Choroid plexus epithelial cell (primary cell): Measurements from ENCODE around the gene SLC25A21.

ENCODE experiments used
- DNase-seq: peaks from one replicate; pipeline ENCODE4 v3.0.0-alpha.2; 2010; ENCODE audit warnings: low read depth
- H3K4me3 ChIP-seq: 2 replicates; pipeline ENCODE4 v1.5.1; 2011; ENCODE audit warnings: low read depth, mild to moderate bottlenecking, control low read depth, low read length, moderate library complexity
- TF ChIP-seq, protein P1 (sequence below): conservative IDR thresholded peaks from 2 replicates; pipeline ENCODE4 v1.5.1; 2011; ENCODE audit warnings: low read depth, mild to moderate bottlenecking, control low read depth, inconsistent platforms, low read length, moderate library complexity

The SLC25A21 gene

DNA sequence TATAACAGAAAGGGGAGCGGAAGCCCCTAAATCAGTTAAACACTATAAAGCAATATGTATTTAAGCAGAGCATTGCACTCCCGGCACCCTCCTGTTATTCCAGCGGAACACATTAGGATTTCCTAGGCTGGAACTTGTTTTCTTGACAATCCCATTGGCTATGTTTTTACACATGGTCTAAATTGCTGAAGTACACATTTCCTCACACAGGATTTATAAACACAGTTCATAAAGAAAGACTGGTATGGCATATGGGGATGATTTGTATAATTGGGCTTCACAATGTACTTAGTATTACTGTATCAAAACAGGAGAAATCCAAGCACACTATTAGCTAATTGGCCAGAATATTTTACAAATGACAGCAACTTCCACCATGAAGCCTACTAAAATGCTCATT lies 487.5 kb downstream of the SLC25A21 start:
- H3K4me3 ChIP-seq, result no peak overlapping the region
- no peak for DNase-seq
- TF ChIP-seq, protein P1, sequence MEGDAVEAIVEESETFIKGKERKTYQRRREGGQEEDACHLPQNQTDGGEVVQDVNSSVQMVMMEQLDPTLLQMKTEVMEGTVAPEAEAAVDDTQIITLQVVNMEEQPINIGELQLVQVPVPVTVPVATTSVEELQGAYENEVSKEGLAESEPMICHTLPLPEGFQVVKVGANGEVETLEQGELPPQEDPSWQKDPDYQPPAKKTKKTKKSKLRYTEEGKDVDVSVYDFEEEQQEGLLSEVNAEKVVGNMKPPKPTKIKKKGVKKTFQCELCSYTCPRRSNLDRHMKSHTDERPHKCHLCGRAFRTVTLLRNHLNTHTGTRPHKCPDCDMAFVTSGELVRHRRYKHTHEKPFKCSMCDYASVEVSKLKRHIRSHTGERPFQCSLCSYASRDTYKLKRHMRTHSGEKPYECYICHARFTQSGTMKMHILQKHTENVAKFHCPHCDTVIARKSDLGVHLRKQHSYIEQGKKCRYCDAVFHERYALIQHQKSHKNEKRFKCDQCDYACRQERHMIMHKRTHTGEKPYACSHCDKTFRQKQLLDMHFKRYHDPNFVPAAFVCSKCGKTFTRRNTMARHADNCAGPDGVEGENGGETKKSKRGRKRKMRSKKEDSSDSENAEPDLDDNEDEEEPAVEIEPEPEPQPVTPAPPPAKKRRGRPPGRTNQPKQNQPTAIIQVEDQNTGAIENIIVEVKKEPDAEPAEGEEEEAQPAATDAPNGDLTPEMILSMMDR, result no peak

DNA sequence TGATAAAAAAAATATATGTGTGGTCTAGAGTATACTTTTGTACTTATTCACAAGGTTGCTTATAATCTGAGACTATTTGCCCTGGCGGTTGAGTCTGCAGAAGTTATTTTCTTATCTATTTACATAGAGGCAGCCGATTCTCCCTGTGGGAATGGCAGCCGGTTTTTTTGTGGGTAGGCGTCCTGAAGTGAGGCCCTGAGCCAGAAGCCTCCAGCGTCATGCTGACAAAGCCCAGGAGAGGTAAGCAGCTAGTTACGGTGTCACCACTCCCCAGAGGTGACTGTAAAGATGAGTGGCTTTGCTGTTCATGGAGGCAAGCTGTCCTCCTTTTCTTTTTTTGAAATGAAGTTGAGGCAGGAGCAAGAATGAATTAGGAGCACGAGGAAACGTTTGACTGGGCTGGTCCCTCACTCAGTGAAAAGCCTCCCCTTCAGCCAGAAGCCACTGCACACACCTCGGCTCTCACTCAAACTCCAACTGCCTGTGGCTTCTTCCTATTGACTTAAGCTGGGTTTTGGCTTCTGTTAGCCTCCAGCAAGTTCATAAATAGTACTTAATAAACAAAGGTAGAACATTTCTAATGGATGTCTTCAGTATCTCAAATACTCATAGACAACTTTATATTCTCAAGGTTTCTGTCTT lies 489.2 kb downstream of the SLC25A21 start:
- H3K4me3 ChIP-seq, result no peak overlapping the region
- TF ChIP-seq, protein P1, result no peak

DNA sequence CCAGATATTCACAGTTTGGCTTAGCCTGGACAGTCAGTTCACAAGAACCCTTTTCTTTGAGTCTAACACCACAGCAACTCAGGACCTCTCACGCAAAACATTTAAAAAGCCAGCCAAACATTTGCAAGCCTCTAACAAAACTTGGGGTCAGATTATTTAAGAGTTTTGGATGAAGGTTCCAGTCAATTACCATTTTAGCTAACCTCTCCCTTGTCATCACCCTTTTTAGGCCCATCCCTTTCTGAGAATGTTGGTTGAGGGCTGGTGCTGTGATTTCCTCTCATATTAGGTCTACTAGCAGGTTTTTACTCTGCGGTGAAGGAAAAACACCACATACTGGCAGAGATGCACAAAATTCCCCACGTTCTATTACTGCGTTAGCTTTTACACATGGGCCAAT lies 490.1 kb downstream of the SLC25A21 start:
- DNase-seq, result no peak
- H3K4me3 ChIP-seq, result no peak overlapping the region
- TF ChIP-seq, protein P1, result no peak

More for the DNA sequence above, 489.2 kb downstream of the SLC25A21 start:
- no peak for DNase-seq

DNA sequence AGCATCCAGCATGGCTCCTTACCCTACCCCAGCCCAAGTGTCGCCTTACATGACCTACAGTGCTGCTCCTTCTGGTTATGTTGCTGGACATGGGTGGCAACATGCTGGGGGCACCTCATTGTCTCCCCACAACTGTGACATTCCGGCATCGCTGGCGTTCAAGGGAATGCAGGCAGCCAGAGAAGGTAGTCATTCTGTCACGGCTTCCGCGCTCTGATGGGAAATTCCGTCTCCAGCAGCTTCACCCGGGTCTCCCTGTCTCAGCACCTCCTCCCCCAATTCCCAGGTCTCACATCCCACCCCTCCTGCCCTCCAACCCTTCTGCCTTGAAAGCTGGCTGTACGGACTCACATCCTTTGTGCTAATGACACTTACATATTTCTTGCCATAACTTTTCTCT lies 496.2 kb downstream of the SLC25A21 start:
- TF ChIP-seq, protein P1, result no peak
- DNase-seq, result no peak

DNA sequence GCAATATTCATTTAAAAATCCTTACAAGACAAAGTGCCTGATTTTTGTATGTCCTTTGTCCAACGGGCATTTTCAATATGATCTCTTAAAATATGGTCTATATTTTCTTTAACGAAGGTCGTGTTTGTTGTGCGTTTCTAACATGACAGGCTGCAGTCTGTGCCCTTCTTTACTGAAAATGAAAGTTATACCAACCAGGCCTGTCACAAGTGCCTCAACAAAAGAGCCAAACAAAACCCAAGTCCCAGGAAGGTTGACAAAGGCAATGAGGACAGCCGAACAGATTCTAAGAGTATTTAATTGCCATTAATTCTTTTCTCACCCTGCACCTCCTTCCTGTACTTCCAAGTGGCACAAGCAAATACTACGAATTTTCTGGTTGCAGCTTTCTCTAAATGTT lies 496.8 kb downstream of the SLC25A21 start:
- H3K4me3 ChIP-seq, result no peak overlapping the region
- no peak for DNase-seq
- TF ChIP-seq, protein P1, result no peak

More for the DNA sequence above, 496.2 kb downstream of the SLC25A21 start:
- no peak overlapping the region for H3K4me3 ChIP-seq

DNA sequence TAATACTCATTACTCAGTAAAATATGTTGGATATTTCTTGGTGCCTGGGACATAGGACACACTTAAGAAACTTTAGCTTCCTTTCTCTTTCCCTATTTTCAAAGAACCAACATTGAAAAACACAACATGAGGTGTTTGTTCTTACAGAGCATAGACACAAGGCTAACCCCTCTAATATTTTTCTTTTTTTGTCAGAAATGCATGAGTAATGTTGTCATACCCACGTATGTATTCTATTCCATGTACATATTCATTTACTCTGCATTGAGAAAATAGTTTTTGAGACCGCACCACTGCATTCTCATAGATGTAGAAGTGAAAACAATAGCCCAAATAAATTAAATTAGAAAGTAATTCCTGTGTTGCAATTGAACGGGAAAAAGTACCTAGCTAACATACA lies 497.7 kb downstream of the SLC25A21 start:
- DNase-seq, result no peak
- no peak overlapping the region for H3K4me3 ChIP-seq
- TF ChIP-seq, protein P1, result no peak

DNA sequence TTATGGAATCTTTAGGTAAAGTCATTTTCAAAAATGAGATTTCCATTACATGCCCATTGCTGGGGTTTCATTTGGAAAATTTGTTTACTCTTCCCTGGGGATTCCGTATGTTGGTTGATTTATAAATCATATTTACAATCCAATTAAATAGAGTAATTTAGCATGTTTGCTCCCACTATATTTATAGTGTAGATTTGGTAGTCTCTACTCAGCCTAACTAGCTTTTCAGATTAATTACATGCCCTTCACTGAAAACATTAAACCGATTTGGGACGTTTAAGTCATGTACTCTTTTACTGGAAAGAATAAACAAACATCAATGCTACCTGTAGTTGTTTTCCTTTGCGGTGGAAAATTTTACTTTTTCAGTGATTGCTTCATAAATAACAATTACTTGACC lies 500.3 kb downstream of the SLC25A21 start:
- DNase-seq, result no peak
- H3K4me3 ChIP-seq, result no peak overlapping the region
- TF ChIP-seq, protein P1, result no peak
